ENCODE measurements around the gene PHEX.

The PHEX gene

DNA sequence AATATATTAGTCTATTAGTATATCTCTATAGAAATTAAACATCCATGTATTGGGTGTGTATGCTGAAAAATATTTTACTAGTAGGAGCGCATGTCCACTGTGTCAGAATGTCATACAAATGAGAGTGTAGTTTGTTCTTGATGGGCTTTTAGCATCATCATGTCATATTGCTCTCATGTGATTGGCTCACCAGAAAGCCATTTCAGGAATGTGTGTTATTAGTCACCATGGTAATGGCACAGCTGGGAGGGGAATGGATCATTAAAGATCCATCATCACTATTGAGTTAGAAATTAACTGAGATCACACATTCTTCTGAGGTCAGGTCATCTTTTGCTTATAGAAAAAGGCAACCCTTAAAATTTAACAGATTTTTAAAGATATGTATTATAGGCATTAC lies 77.3 kb downstream of the PHEX start:
- DNase-seq, result no peak

- no peak for DNase-seq
Measured at GRCh38 chrX:22110729-22111494, 78.8 kb downstream of the PHEX start.

GRCh38 chrX:22116605-22117546 lies 84.8 kb downstream of the PHEX start:
- DNase-seq, result no peak

DNA sequence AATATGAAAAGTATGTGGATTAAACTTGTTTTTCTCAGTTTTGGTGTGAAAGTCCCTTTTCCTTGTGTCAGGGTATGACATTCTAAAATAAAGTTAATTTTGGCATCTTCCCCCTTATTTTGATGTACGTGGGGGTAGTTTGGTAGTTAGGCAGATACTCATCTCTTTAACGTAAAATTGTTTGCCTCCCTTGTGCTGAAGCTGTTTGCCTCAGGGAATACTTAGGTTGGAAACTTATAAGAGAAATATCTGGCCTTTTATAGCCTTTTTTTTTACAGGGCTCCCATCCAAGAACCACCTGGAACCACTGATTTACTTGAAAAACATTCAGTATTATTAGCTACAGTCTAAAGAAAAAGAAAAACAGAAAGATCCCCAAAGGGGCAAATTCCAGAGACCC lies 85.5 kb downstream of the PHEX start:
- no peak for DNase-seq

DNA sequence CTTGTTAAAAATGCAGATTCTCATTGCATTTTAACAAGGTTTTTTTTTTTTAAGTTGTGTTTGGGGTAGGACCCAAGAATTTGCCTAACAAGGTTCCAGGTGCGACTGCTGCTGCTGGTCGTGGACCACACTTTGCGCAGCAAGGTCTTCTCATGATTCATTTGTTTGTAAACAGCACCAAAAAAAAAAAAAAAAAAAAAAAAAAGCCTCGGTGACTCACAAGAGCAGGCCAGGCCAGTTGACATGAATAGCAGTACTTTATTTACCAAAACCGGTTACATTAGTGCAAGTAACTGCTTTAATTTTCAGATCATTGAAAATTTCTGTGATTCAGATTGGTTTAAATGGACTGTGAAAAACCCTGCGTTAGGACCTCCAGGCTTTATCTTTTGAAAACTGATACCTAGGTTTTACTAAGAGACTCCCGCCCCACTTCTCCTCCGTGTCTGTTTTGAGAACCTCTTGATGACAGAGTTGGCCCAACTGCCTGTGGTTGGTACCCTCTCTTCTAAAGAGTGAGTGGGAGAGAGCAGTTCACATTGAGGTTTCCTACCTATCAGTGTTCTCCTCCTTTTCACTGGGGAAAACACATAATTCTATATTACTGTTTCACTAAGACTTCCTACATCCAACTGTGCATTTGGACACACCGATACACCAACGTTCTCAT lies 86.2 kb downstream of the PHEX start:
- no peak for DNase-seq

DNA sequence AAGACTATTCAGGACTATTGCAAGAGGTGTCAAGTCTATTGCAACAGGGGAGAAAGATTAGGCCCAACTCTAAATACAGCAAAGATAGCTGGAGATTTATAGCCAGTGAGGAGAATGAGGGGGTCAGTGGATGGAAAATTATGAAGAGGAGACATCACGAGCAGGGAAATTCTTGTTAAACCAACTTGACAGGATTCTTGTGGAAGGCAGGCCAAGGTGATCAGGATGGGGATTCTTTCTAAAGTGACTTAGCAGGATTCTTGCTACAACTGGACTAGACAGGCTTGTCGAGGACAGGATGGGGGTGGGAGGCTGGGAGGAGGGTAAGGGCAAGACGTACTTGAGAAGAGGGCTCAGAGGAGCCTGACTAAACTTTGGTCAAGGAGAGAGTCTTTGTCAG lies 89.0 kb downstream of the PHEX start:
- no peak for DNase-seq

DNA sequence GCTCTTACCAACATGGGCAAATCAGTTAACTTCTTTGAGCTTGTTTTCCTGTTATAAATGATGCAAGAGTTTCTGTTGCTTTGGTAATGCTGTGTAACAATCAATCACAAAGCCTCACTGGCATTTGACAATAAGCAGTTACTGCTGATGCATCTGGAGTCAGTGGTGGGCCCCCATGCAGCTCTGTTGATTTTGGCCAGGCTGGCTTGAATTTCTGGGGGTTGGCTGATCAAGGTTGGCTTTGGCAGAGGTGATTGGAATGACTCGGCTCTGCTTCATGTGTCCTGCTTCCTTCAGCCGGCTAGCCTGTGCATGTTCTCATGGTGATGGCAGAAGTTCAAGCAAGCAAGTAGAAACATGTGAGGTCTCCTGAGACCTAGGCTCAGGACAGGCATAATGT lies 90.4 kb downstream of the PHEX start:
- DNase-seq, result no peak

- DNase-seq, result no peak
Measured at GRCh38 chrX:22124098-22124497, 92.0 kb downstream of the PHEX start.

GRCh38 chrX:22125481-22125880 lies 93.4 kb downstream of the PHEX start:
- no peak for DNase-seq

DNA sequence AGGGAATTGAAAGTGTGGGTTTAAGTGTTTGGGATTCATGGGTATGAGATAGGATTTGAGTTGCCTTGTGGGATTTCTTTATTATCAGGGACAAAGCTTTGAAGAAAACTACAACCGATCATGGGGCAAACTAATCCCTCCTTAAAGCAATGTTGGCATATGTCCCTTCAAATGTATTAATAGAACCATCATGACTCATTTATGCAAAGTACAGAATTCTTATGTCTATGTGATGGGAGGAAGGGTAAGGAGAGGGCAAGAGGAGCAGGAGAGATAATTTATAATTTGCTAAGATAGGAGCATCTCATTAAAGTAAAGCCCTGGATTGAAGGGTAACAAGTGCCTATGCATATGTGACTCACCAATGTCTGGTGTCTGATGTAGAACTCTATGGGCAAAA lies 94.2 kb downstream of the PHEX start:
- no peak for DNase-seq

DNA sequence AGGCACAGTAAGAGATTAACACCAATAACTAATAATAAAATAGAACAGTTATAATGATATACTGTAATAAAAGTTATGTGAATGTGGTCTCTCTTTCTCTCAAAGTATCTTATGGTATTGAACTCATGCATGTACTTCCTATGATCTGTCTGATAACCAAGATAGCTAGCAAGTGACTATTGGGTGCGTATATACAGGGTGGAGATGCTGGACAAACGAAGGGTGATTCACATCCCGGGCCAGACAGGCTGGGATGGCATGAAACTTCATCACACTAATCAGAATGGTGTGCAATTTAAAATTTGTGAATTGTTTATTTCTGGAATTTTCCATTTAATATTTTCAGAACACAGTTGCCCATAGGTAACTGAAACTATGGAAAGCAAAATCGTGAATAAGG lies 96.8 kb downstream of the PHEX start:
- DNase-seq, result no peak

GRCh38 chrX:22134681-22135080 lies 102.6 kb downstream of the PHEX start:
- no peak for DNase-seq

GRCh38 chrX:22135171-22135711 lies 103.1 kb downstream of the PHEX start:
- no peak for DNase-seq

GRCh38 chrX:22135994-22136684 lies 104.0 kb downstream of the PHEX start:
- DNase-seq, result peak; percentile 43

DNA sequence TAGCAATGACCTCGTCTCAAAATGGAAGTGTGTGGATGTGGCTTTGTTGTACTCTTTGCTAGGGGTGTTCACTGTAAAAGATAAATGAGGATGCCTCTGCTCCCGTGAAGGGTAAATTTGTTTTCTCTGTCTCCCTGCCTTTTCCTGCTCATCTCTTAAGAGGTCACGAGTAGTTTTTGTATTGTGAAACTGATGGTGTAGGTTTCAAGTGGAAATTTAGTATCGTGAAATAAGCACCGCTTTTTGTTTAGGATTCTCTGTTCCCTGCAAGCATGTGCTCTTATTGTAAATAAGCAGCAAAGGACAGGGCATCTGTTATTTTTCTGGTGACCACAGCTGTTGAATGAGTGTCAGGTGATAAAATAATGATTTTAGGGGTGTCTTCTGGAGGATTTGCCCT lies 104.6 kb downstream of the PHEX start:
- DNase-seq, result no peak

DNA sequence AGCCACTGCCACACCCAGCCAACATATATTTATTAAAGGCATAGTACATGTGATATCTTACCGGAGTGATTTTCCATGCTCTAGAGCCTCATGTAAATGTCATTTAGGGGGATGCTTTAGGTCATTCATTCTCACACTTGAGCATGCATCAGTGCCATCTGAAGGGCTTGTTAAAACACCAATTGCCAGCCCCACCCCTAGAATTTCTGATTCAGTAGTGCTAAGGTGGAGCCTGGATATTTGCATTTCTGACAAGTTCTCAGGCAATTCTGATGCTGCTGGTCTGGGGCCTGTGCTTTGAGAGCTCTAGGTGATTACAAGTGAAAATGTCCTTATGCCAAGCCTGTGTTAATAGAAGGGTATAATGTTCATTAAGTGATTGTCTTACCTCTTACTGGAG lies 107.7 kb downstream of the PHEX start:
- no peak for DNase-seq

DNA sequence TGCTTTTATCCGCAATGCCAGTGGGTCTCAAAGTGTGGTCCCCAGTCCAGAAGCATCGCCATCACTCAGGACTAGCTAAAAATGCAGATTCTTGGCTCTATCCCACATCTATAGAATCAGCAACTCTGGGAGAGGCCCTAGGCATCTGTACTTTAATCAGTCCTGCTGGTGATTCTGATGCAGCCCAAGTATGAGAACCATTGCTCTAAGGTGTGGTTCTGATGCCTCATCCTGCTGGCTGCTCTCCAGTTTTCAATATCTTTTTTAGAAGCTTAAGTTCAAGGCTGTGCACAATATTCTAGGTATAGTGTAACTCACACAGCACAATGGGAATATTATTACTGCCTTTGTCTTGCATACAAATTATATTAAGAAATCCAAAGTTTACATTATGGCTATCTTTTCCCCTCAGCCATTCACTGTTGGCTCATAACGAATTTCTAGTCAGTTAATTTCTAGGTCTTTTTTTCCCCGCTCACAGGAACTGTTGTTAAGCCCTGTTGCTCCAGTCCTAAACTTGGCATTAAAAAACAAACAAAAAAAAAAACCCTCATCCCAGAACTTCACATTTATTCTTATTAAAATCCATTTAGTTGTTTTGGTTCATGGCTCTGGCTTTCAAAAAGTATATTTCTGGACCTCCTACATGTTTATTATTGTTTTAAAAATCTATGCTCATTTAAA lies 109.1 kb downstream of the PHEX start:
- no peak for DNase-seq

DNA sequence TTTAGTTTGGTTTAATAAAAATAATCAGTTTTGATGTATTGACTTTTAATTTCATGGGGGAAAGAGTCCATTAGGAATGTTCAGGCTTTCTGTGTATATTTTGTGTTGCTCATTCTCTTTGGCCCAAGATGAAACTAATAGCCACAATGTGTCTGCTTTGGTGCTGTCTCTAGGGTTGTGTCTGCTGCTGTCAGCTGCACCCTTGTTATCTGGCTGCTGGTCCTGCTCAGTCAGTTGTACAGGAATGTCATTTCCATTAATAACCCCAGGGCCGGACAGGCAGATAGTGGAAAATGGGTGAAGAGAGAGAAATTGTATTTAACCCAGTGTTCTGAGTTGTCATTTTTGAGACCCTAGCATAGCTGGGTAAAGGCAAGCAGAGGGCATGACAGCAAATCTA lies 115.1 kb downstream of the PHEX start:
- DNase-seq, result no peak

DNA sequence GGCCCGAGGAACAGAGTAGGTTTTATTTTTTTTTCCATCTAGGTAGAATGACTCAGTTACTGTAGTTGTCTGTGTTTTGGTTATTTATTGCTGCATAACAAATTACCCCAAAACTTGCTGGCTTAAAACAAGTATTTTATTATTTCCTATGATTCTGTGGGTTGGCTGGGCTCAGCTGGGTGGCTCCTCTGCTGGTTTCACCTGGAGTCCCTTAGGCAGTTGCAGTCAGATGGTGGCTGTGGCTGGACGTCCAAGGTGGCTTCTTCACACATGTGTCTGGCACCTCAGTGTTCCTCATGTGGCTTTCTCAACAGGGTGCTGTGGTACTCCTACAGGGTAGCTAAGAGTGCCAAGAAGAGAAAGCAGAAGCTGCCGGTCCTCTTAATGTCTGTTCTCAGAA lies 115.8 kb downstream of the PHEX start:
- no peak for DNase-seq

GRCh38 chrX:22148565-22148964 lies 116.4 kb downstream of the PHEX start:
- no peak for DNase-seq

GRCh38 chrX:22150371-22150770 lies 118.2 kb downstream of the PHEX start:
- no peak for DNase-seq

DNA sequence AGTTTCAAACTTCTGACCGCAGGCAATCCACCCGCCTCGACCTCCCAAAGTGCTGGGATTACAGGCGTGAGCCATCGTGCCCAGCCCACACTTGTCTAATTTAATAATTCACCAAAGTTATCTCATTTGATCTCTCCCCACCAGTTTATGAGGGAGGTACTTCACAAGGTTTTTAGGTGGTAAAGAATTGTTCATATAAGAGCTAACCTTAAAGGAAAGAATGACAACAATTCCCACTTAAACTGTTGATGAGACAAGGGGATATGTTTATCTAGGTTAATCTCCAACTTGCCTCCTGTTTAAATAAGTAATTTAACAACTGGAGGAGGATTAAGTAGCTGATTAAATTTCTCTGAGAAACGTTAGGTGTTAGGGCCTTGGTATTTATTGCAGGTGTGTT lies 123.0 kb downstream of the PHEX start:
- no peak for DNase-seq

All from CD4-positive, alpha-beta T cell treated with Interleukin-10 for 1 hour (primary cell).